Stomach (tissue), 19 donors: ENCODE data around the gene HMCES. TPM values are rescaled to one million over a fixed set of nuclear protein-coding genes. Genes with fewer than 3 reads are reported as not detected.

Experiments used
- DNase-seq, 2 donors: peaks; one replicate each; pipeline versions ENCODE4 v3.0.0 to v3.0.0-alpha.2; 2013 to 2019
- H3K27ac ChIP-seq, 5 donors: fragments of 200-600 bp in 4 of 5; sonication (generic) in 4 of 5; one replicate each; pipeline ENCODE4 v1.5.1; 2013 to 2019; ENCODE audit warnings: mild to moderate bottlenecking in 1 of 5, moderate library complexity in 1 of 5
- H3K27me3 ChIP-seq, 3 donors: fragments of 200-600 bp; sonication (generic); one replicate each; pipeline ENCODE4 v1.5.1; 2017 to 2019; ENCODE audit warnings: mixed run types in 1 of 3
- H3K36me3 ChIP-seq, 4 donors: fragments of 200-600 bp; sonication (generic); 1 replicate in 3 of 4; 2 replicates in 1 of 4; pipeline ENCODE4 v1.5.1; 2016 to 2019
- H3K4me1 ChIP-seq, 4 donors: fragments of 200-600 bp; sonication (generic); one replicate each; pipeline ENCODE4 v1.5.1; 2016 to 2019
- H3K4me3 ChIP-seq, 4 donors: fragments of 200-600 bp; sonication (generic) in 3 of 4; one replicate each; pipeline ENCODE4 v1.5.1; 2016 to 2019; ENCODE audit warnings: mild to moderate bottlenecking in 1 of 4
- H3K9me3 ChIP-seq, 4 donors: fragments of 200-600 bp; sonication (generic); one replicate each; pipeline ENCODE4 v1.5.1; 2016 to 2019
- CTCF ChIP-seq, 7 experiments: fragments of 450-650 bp in 4 of 7; fragments of 200-600 bp in 3 of 7; sonication (generic) in 3 of 7; IDR thresholded peaks; one replicate each; pipeline ENCODE4 v1.5.1; 2016 to 2019; ENCODE audit warnings: antibody characterized with exemption in 7 of 7, control low read depth in 2 of 7, mild to moderate bottlenecking in 1 of 7
- EP300 ChIP-seq: sonication (generic); formaldehyde crosslinking; IDR thresholded peaks from one replicate; pipeline ENCODE4 v1.6.1; 2017; ENCODE audit warnings: antibody characterized with exemption
- POLR2A ChIP-seq, 4 donors: fragments of 450-650 bp; IDR thresholded peaks; one replicate each; pipeline ENCODE4 v1.6.1; 2016; ENCODE audit warnings: antibody characterized with exemption in 4 of 4, control low read depth in 2 of 4, mild to moderate bottlenecking in 1 of 4, moderate library complexity in 1 of 4
- POLR2AphosphoS5 ChIP-seq, 3 donors: sonication (generic); formaldehyde crosslinking; IDR thresholded peaks; one replicate each; pipeline ENCODE4 v1.6.1; 2016; ENCODE audit warnings: antibody characterized with exemption in 3 of 3
- WGBS, 5 donors: extraction: QIAGEN DNeasy Blood & Tissue Kit in 3 of 5; methylation state at CpG; one replicate each; pipeline versions ENCODE4 v1.1.5 to v1.1.7; 2013 to 2018; 5-methylcytosine and 5-hydroxymethylcytosine counted together
- intact Hi-C: fragments of 100-400 bp; cut with DNase I; formaldehyde crosslinking; loops from one replicate; pipeline ENCODE4 v1.15.1; 2023; ENCODE audit warnings: low total_unique reads
- long read RNA-seq, 10 donors: transcript quantifications; one replicate each; lab custom pipeline, GENCODE V29; 2026
- polyA plus RNA-seq, 3 donors: library from polyadenylated mRNA; stranded (reverse); fragments of 200-250 nt; gene quantifications; one replicate each; pipeline ENCODE4 v1.2.3, GENCODE V29; 2013
- total RNA-seq, 5 donors: library from RNA; depleted of rRNA; stranded (reverse); fragments of >200 nt; gene quantifications; one replicate each; pipeline versions ENCODE4 v1.1.0 to v1.2.3, GENCODE V29; 2014 to 2016
- donor health status: healthy with polysubstance abuse.
- donor health status: Bipolar disorder and iron deficiency.
- donor health status: healthy.

The HMCES gene, protein sequence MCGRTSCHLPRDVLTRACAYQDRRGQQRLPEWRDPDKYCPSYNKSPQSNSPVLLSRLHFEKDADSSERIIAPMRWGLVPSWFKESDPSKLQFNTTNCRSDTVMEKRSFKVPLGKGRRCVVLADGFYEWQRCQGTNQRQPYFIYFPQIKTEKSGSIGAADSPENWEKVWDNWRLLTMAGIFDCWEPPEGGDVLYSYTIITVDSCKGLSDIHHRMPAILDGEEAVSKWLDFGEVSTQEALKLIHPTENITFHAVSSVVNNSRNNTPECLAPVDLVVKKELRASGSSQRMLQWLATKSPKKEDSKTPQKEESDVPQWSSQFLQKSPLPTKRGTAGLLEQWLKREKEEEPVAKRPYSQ
- 10 to 100 TPM; 19.1 to 80.5 (median 26.8) TPM for total RNA-seq
- polyA plus RNA-seq: 10 to 100 TPM; 16.4 to 37.4 (median 22.5) TPM
- long read RNA-seq, donor 1, partial matches to known transcripts: 7 of 13 reads
- long read RNA-seq, donor 1, other reads (novel, unspliced or antisense): 0 of 13 reads
- long read RNA-seq, donor 2, partial matches to known transcripts: 7 of 11 reads
- long read RNA-seq, donor 2, other reads (novel, unspliced or antisense): 0 of 11 reads
- long read RNA-seq, donor 3, partial matches to known transcripts: 0 of 5 reads
- long read RNA-seq, donor 3, other reads (novel, unspliced or antisense): 0 of 5 reads
- long read RNA-seq, donor 4: 0 reads
- long read RNA-seq, donor 5, transcript HMCES-201 (7 exons, 2,515 nt): major isoform, 5 of 11 reads
- long read RNA-seq, donor 5, partial matches to known transcripts: 0 of 11 reads
- long read RNA-seq, donor 5, other reads (novel, unspliced or antisense): 0 of 11 reads
- long read RNA-seq, donor 6: 0 reads
- long read RNA-seq, donor 7, partial matches to known transcripts: 317 of 319 reads
- long read RNA-seq, donor 7, other reads (novel, unspliced or antisense): 0 of 319 reads
- long read RNA-seq, donor 8, transcript HMCES-201 (7 exons, 2,515 nt): major isoform, 5 of 15 reads
- long read RNA-seq, donor 8, partial matches to known transcripts: 8 of 15 reads
- long read RNA-seq, donor 8, other reads (novel, unspliced or antisense): 0 of 15 reads
- long read RNA-seq, donor 9, partial matches to known transcripts: 13 of 17 reads
- long read RNA-seq, donor 9, other reads (novel, unspliced or antisense): 0 of 17 reads
- long read RNA-seq, donor 10, partial matches to known transcripts: 128 of 130 reads
- long read RNA-seq, donor 10, other reads (novel, unspliced or antisense): 0 of 130 reads

DNA sequence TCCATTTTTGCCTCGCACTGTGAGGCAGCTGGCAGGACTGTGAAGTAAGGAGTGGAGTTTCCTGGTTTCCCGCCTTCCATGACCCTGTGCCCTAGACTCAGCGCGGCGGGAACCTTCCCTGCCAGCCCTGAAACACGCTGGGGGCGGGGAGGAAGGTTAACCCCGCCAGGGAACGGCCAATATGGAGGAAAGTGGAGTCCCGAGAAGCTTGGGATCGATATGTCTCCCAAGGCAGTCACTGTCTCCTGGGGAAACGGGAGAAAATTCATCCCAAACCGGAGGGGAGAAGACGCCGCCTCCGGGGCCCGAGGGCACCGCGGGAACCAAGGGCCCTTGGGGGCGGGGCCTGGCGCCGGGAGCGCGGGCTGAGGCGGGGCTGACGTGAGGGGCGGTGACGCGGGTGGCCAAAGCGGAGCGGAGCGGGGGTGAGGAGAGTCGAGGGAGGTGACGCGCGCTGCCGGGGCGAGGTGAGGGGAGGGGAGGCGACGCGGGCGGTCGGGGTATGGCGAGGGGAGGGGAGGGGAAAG, at the start of gene HMCES:
Gene HMCES (plus strand): TSS at position 432 of the 527 bp plus-strand sequence. CDS start 863 bp downstream, outside the sequence.
- Histone ChIP-seq H3K4me1 (peaks cover 14 to 56% (median 43%) of the 10 kb centered on the region in 4 donors), H3K36me3 (peaks cover 37 to 45% (median 44%) of the 10 kb centered on the region in 4 donors), H3K27me3 (no peaks in the 10 kb centered on the region), H3K27ac (peak within 1 kb of the TSS; percentile 72 to 99 (median 98)), H3K4me3 (peak within 1 kb of the TSS; percentile 72 to 93 (median 88)), H3K9me3 (no peaks in the 10 kb centered on the region)
- peak; percentile 94 to 98 for DNase-seq
- TF ChIP-seq POLR2A (IDR thresholded peaks at IDR 0.05) (peak in 2 of 4 donors; percentile 79 to 88), CTCF (IDR thresholded peaks at IDR 0.05) (peak in 1 of 7 experiments; percentile 5), POLR2AphosphoS5 (IDR thresholded peaks at IDR 0.05) (peak; percentile 75 to 87 (median 86)), EP300 (no peak)
- 0 to 2% (median 1%) methylated on average over 35 to 44 of the region's 44 CpGs for WGBS, 5 donors
- intact Hi-C loops: no loop called here

DNA sequence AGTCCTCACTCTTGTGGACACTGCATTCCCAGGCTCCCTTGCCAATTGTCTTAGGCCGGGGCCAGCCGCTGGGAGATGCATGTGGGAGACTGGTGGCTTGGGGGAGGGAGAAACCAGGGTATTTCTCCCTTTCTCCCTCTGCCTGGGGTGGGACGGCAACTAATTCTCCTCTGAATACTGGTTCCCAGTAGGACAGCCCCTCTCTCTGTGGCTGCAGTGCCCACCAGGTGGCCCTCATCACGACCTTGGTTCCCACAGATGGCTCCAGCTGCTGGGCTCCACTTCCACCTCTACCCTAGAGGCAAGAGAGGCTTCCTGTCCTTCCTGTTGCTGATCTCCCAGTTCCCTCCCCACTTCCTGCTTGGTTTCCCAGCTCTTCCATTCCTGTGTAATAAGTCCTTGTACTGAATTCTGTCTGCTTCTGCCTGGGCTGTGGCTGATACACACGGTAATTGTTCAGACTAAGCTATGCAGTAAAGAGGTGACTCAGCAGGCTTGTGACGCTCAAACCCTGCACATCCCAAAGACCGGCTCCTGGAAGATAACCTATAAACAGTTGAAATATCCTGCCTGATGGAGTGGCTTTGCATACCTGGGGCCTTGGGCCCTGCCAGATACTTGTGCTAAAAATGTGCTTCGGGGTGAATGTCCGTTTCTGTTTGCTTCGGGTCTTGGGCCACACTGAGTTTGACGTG, 49.6 kb upstream of the HMCES start:
- Histone ChIP-seq H3K4me3 (no peak overlapping the region), H3K9me3 (no peaks in the 10 kb centered on the region), H3K27ac (peak overlapping the region; percentile 24 to 88 (median 79)), H3K27me3 (no peaks in the 10 kb centered on the region), H3K36me3 (no peaks in the 10 kb centered on the region), H3K4me1 (peaks cover 17 to 51% (median 31%) of the 10 kb centered on the region in 4 donors)
- TF ChIP-seq POLR2A (IDR thresholded peaks at IDR 0.05) (no peak), CTCF (IDR thresholded peaks at IDR 0.05) (no peak), EP300 (no peak), POLR2AphosphoS5 (IDR thresholded peaks at IDR 0.05) (no peak)
- WGBS, 5 donors: 62 to 79% (median 68%) methylated on average over 11 of the region's 11 CpGs
- DNase-seq: peak in 1 of 2 donors; percentile 47
- intact Hi-C loops: no loop called here

DNA sequence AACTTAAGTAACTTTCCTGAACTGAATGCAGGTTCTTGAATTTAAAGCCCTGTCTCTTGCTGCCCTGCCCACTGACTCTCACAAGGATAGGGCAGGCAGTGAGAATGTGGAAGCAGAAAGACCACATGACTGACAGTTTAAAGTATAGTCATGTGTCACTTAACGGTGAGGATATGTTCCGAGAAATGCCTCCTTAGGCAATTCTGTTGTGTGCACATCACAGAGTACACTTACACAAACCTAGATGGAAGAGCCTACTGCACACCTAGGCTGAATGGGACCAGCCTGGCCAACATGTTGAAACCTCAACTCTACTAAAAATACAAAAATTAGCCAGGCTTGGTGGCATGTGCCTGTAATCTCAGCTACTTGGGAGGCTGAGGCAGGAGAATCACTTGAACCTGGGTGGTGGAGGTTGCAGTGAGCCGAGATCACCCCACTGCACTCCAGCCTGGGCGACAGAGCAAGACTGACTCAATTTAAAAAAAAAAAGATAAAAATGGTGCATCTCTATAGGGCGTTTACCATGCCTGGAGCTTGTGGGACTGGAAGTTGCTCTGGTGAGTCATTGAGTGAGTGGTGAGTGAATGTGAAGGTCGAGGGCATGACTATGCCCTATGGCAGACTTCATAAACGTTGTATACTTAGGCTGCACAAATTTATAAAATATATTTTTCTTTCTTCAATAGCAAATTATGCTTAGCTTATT, 48.2 kb upstream of the HMCES start:
- intact Hi-C loops: no loop called here
- no peaks in the 10 kb centered on the region for H3K36me3 ChIP-seq
- no peaks in the 10 kb centered on the region for H3K9me3 ChIP-seq
- H3K4me1 ChIP-seq: peaks cover 5 to 37% (median 18%) of the 10 kb centered on the region in 4 donors
- no peak overlapping the region for H3K4me3 ChIP-seq
- WGBS, 5 donors: 48 to 63% (median 52%) methylated on average over 7 of the region's 7 CpGs
- H3K27me3 ChIP-seq: no peaks in the 10 kb centered on the region
- peak overlapping the region; percentile 7 to 88 (median 79) for H3K27ac ChIP-seq
- DNase-seq: peak in 1 of 2 donors; percentile 18
- TF ChIP-seq POLR2AphosphoS5 (IDR thresholded peaks at IDR 0.05) (peak in 1 of 3 donors; percentile 40), EP300 (no peak)
